Measurements from ENCODE around the gene TPBGL. TPM values are rescaled to one million over a fixed set of nuclear protein-coding genes. Genes with fewer than 3 reads are reported as not detected.

Gene TPBGL
- total and polyA plus RNA-seq, 2 donors, result 0.38 TPM; not detected in 1

- 69% methylated on average over 5 of the region's 5 CpGs for WGBS
- no peak for DNase-seq (ENCODE audit: extremely low spot score)
- no peak overlapping the region for H3K27ac ChIP-seq (ENCODE audit: low read depth)
- H3K4me1 ChIP-seq (ENCODE audit: insufficient read depth), result peaks cover 2% of the 10 kb centered on the region
- H3K36me3 ChIP-seq (ENCODE audit: insufficient read depth), result no peaks in the 10 kb centered on the region
- H3K4me3 ChIP-seq (ENCODE audit: low read depth, low read length), result no peak overlapping the region
These were observed 4.9 kb downstream of the TPBGL start for GRCh38 chr11:75245356-75246005.

- WGBS, result 59% methylated on average over 7 of the region's 7 CpGs
- no peak for DNase-seq (ENCODE audit: extremely low spot score)
- H3K4me1 ChIP-seq (ENCODE audit: insufficient read depth), result peaks cover 2% of the 10 kb centered on the region
These were observed 5.6 kb downstream of the TPBGL start for GRCh38 chr11:75246006-75246670.

GRCh38 chr11:75246671-75247350, 6.2 kb downstream of the TPBGL start:
- Histone ChIP-seq H3K27ac (ENCODE audit: low read depth) (no peak overlapping the region), H3K4me3 (ENCODE audit: low read depth, low read length) (no peak overlapping the region), H3K36me3 (ENCODE audit: insufficient read depth) (no peaks in the 10 kb centered on the region), H3K4me1 (ENCODE audit: insufficient read depth) (peaks cover 2% of the 10 kb centered on the region)
- DNase-seq (ENCODE audit: extremely low spot score), result no peak
- 73% methylated on average over 11 of the region's 11 CpGs for WGBS

More at GRCh38 chr11:75246006-75246670, 5.6 kb downstream of the TPBGL start:
- H3K27ac ChIP-seq (ENCODE audit: low read depth), result no peak overlapping the region
- no peaks in the 10 kb centered on the region for H3K36me3 ChIP-seq (ENCODE audit: insufficient read depth)
- no peak overlapping the region for H3K4me3 ChIP-seq (ENCODE audit: low read depth, low read length)

- Histone ChIP-seq H3K27ac (ENCODE audit: low read depth) (no peak overlapping the region), H3K4me3 (ENCODE audit: low read depth, low read length) (no peak overlapping the region), H3K36me3 (ENCODE audit: insufficient read depth) (no peaks in the 10 kb centered on the region), H3K4me1 (ENCODE audit: insufficient read depth) (no peaks in the 10 kb centered on the region)
- no peak for DNase-seq (ENCODE audit: extremely low spot score)
- WGBS, result 40% methylated on average over 11 of the region's 11 CpGs
These were observed 8.3 kb downstream of the TPBGL start for GRCh38 chr11:75248924-75249256.

- H3K36me3 ChIP-seq (ENCODE audit: insufficient read depth), result no peaks in the 10 kb centered on the region
- no peak overlapping the region for H3K27ac ChIP-seq (ENCODE audit: low read depth)
- no peaks in the 10 kb centered on the region for H3K4me1 ChIP-seq (ENCODE audit: insufficient read depth)
- DNase-seq (ENCODE audit: extremely low spot score), result no peak
- H3K4me3 ChIP-seq (ENCODE audit: low read depth, low read length), result no peak overlapping the region
- WGBS, result 54% methylated on average over 3 of the region's 3 CpGs
These were observed 9.1 kb downstream of the TPBGL start for GRCh38 chr11:75249704-75250103.

- no peak overlapping the region for H3K4me3 ChIP-seq (ENCODE audit: low read depth, low read length)
- H3K4me1 ChIP-seq (ENCODE audit: insufficient read depth), result no peaks in the 10 kb centered on the region
- no peaks in the 10 kb centered on the region for H3K36me3 ChIP-seq (ENCODE audit: insufficient read depth)
- H3K27ac ChIP-seq (ENCODE audit: low read depth), result no peak overlapping the region
- DNase-seq (ENCODE audit: extremely low spot score), result no peak
These were observed 13.8 kb downstream of the TPBGL start for GRCh38 chr11:75254326-75254725.

- no peaks in the 10 kb centered on the region for H3K36me3 ChIP-seq (ENCODE audit: insufficient read depth)
- H3K4me1 ChIP-seq (ENCODE audit: insufficient read depth), result no peaks in the 10 kb centered on the region
- no peak overlapping the region for H3K27ac ChIP-seq (ENCODE audit: low read depth)
- DNase-seq (ENCODE audit: extremely low spot score), result no peak
- H3K4me3 ChIP-seq (ENCODE audit: low read depth, low read length), result no peak overlapping the region
- WGBS, result 53% methylated on average over 10 of the region's 10 CpGs
These were observed 20.0 kb downstream of the TPBGL start for GRCh38 chr11:75260396-75261170.

- DNase-seq (ENCODE audit: extremely low spot score), result no peak
These were observed 21.4 kb downstream of the TPBGL start for GRCh38 chr11:75261902-75262361.

GRCh38 chr11:75262436-75262835, 21.9 kb downstream of the TPBGL start:
- H3K4me3 ChIP-seq (ENCODE audit: low read depth, low read length), result no peak overlapping the region
- WGBS, result 90% methylated on average over 4 of the region's 4 CpGs
- H3K27ac ChIP-seq (ENCODE audit: low read depth), result no peak overlapping the region
- no peak for DNase-seq (ENCODE audit: extremely low spot score)
- H3K36me3 ChIP-seq (ENCODE audit: insufficient read depth), result no peaks in the 10 kb centered on the region
- H3K4me1 ChIP-seq (ENCODE audit: insufficient read depth), result no peaks in the 10 kb centered on the region

More at GRCh38 chr11:75261902-75262361, 21.4 kb downstream of the TPBGL start:
- Histone ChIP-seq H3K36me3 (ENCODE audit: insufficient read depth) (no peaks in the 10 kb centered on the region), H3K4me3 (ENCODE audit: low read depth, low read length) (no peak overlapping the region), H3K27ac (ENCODE audit: low read depth) (no peak overlapping the region), H3K4me1 (ENCODE audit: insufficient read depth) (no peaks in the 10 kb centered on the region)
- WGBS, result 87% methylated on average over 6 of the region's 6 CpGs

- Histone ChIP-seq H3K36me3 (ENCODE audit: insufficient read depth) (no peaks in the 10 kb centered on the region), H3K4me1 (ENCODE audit: insufficient read depth) (no peaks in the 10 kb centered on the region), H3K27ac (ENCODE audit: low read depth) (no peak overlapping the region), H3K4me3 (ENCODE audit: low read depth, low read length) (no peak overlapping the region)
- no peak for DNase-seq (ENCODE audit: extremely low spot score)
- WGBS, result 71% methylated on average over 17 of the region's 17 CpGs
These were observed 22.6 kb downstream of the TPBGL start for GRCh38 chr11:75262961-75263852.

- Histone ChIP-seq H3K36me3 (ENCODE audit: insufficient read depth) (no peaks in the 10 kb centered on the region), H3K27ac (ENCODE audit: low read depth) (no peak overlapping the region), H3K4me1 (ENCODE audit: insufficient read depth) (no peaks in the 10 kb centered on the region), H3K4me3 (ENCODE audit: low read depth, low read length) (no peak overlapping the region)
- 75% methylated on average over 4 of the region's 4 CpGs for WGBS
- DNase-seq (ENCODE audit: extremely low spot score), result no peak
These were observed 23.4 kb downstream of the TPBGL start for GRCh38 chr11:75263944-75264349.

- H3K27ac ChIP-seq (ENCODE audit: low read depth), result no peak overlapping the region
These were observed 23.8 kb downstream of the TPBGL start for GRCh38 chr11:75264356-75264755.

GRCh38 chr11:75264971-75265370, 24.4 kb downstream of the TPBGL start:
- Histone ChIP-seq H3K27ac (ENCODE audit: low read depth) (no peak overlapping the region), H3K36me3 (ENCODE audit: insufficient read depth) (no peaks in the 10 kb centered on the region)

More at GRCh38 chr11:75264356-75264755, 23.8 kb downstream of the TPBGL start:
- DNase-seq (ENCODE audit: extremely low spot score), result no peak
- no peaks in the 10 kb centered on the region for H3K4me1 ChIP-seq (ENCODE audit: insufficient read depth)
- H3K36me3 ChIP-seq (ENCODE audit: insufficient read depth), result no peaks in the 10 kb centered on the region
- H3K4me3 ChIP-seq (ENCODE audit: low read depth, low read length), result no peak overlapping the region

More at GRCh38 chr11:75264971-75265370, 24.4 kb downstream of the TPBGL start:
- DNase-seq (ENCODE audit: extremely low spot score), result no peak
- Histone ChIP-seq H3K4me3 (ENCODE audit: low read depth, low read length) (no peak overlapping the region), H3K4me1 (ENCODE audit: insufficient read depth) (no peaks in the 10 kb centered on the region)
- WGBS, result 91% methylated on average over 6 of the region's 6 CpGs

Data from urinary bladder (tissue), 4 donors.